GM21717 (cell line): ENCODE measurements around the gene CYLD.

ENCODE experiments used
- ATAC-seq: cut with Tn5 transposase; IDR thresholded peaks from one replicate; pipeline ENCODE4 v1.9.1; 2021; ENCODE audit warnings: mild to moderate bottlenecking, moderate library complexity; ENCODE audit not compliant: unreplicated experiment

Gene CYLD

GRCh38 chr16:50841081-50841886 lies 99.4 kb downstream of the CYLD start:
- ATAC-seq: no peak

DNA sequence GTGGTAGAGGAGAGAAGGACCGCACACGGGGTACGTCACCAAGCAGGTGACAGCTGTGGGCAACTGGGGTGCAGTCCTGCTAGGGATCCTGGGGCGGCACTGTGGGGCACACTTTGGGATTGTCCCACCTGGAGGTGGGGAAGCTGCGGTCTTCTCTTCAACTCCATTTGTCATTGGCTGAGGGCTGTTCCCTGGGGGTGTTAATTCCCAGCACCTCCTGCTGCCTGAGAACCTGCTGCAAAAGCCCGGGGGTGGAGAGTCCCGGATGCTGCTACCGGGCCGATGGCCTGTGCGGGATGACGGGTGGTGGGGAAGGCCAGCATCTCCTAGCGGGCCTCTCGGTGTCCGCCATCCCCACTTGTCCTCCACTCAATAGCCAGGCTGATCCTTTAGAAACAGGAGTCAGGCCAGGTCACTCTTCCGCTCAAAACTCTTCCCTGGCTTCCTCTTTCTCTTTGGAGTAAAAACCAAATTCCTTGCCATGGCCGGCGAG lies 100.2 kb downstream of the CYLD start:
- no peak for ATAC-seq

DNA sequence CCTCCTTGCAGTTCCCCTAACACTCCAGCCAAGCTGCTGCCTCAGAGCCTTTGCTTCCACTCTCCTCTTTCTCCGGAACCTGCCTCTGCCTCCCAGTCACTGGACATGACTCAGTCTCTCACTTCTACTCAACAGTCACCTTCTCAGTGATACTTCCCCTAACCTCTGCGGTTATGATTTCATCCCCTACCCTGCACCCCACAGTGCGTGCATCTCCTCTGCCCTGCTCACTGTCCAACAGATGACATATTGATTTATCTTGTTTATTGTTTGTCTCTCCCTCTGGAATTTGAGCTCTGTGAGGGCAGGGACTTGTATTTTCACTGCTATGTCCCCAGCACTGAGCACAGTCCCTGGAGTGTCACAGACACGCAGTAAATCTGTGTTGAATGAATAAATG lies 100.7 kb downstream of the CYLD start:
- ATAC-seq: no peak

GRCh38 chr16:50844840-50845239 lies 103.0 kb downstream of the CYLD start:
- ATAC-seq: no peak

DNA sequence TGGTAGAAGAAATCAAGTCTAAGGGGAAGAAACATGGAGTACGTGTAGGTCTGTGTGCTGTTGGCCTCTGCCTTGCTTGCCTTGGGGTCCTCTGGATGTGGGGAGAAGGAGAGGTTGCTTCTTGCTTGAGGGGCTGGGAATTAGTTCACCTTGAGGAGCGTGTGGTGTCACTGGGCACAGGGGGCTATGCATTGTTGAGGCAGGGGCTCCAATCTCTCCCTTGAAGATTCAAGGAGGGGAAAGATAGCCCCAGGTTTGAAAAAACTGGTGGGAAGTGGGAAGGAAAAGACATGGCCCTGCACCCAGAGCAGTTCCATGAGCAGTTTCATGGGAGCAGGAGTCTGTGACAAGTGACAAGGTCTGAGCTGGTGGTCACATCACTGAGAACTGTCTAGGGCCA lies 103.4 kb downstream of the CYLD start:
- ATAC-seq: no peak

- ATAC-seq: no peak
Observed at GRCh38 chr16:50846511-50846910, 104.6 kb downstream of the CYLD start.

- ATAC-seq: no peak
Observed at GRCh38 chr16:50847166-50847565, 105.3 kb downstream of the CYLD start.

DNA sequence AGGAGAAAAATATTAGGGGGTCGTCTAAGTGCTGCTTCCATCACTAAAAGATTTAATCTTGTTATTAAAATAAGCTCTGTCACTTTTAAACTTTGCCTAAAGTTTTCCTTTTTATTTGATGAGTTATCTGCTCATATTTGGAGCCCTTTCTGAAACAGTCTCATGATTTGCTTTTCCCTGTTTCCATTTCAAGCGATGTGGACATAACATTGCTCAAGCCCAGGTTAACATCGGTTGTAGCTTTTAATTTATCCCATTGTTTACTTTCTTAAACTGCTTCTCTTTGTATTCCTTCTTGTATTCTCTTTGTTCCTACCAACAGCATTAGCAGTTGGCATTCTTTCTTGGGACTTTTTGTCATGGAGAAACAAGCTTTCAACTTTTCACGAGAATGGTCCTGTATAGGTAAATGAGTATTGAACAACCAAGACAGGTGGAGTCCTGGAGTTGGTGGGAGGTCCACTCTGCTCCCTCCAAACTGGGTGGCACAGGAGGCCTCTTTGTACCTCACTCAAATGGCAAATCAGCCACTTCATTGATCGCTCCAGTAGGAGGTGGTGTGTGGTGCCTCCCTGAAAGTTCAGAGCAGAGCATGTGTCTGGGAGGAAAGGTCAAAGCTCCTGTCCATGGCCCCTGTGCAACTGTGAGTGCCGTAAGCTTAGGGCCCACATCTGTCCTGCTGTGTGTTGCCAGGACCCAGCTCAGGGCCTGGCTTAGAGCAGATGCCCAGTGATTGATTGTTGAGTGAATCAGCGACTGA lies 107.0 kb downstream of the CYLD start:
- ATAC-seq: no peak
